SHP77 treated with DMSO at 0.1 percent for 48 hours (cell line): Measurements from ENCODE around the gene FAM210B.
A peak's percentile ranks its signal among the peaks of the same experiment; 100 is the strongest.
"Not testable (repeated sequence)": the region's sequence is repeated elsewhere in the genome, so short reads cannot be mapped to it uniquely, and the experiment has no call there.

Experiments used
- DNase-seq: peaks from one replicate; lab custom pipeline; 2025; lab: John Stamatoyannopoulos, UW

The FAM210B gene

GRCh38 chr20:56360908-56361205, 2.1 kb downstream of the FAM210B start:
- no peak for DNase-seq

GRCh38 chr20:56361900-56362299, 3.1 kb downstream of the FAM210B start:
- DNase-seq: no peak

GRCh38 chr20:56362833-56363413, 4.1 kb downstream of the FAM210B start:
- DNase-seq: no peak

- DNase-seq: no peak
Measured at GRCh38 chr20:56363491-56363890, 4.7 kb downstream of the FAM210B start.

GRCh38 chr20:56368351-56369134, 9.8 kb downstream of the FAM210B start:
- no peak for DNase-seq

GRCh38 chr20:56369179-56369578, 10.4 kb downstream of the FAM210B start:
- no peak for DNase-seq

- no peak for DNase-seq
Measured at GRCh38 chr20:56371977-56372376, 13.2 kb downstream of the FAM210B start.

- DNase-seq: no peak
Measured at GRCh38 chr20:56372850-56373249, 14.1 kb downstream of the FAM210B start.

GRCh38 chr20:56373942-56374341, 15.2 kb downstream of the FAM210B start:
- no peak for DNase-seq

- DNase-seq: no peak
Measured at GRCh38 chr20:56376331-56376730, 17.6 kb downstream of the FAM210B start.

GRCh38 chr20:56378386-56378785, 19.6 kb downstream of the FAM210B start:
- DNase-seq: no peak

GRCh38 chr20:56380375-56380774, 21.6 kb downstream of the FAM210B start:
- no peak for DNase-seq

- no peak for DNase-seq
Measured at GRCh38 chr20:56381501-56381900, 22.7 kb downstream of the FAM210B start.

GRCh38 chr20:56382696-56383095, 23.9 kb downstream of the FAM210B start:
- no peak for DNase-seq

- DNase-seq: no peak
Measured at GRCh38 chr20:56383334-56383733, 24.6 kb downstream of the FAM210B start.

- no peak for DNase-seq
Measured at GRCh38 chr20:56385130-56385529, 26.4 kb downstream of the FAM210B start.

GRCh38 chr20:56386219-56386618, 27.4 kb downstream of the FAM210B start:
- DNase-seq: no peak

- no peak for DNase-seq
Measured at GRCh38 chr20:56388882-56389281, 30.1 kb downstream of the FAM210B start.

GRCh38 chr20:56389807-56390206, 31.0 kb downstream of the FAM210B start:
- DNase-seq: no peak

- not testable (repeated sequence) for DNase-seq
Measured at GRCh38 chr20:56390396-56390795, 31.6 kb downstream of the FAM210B start.

GRCh38 chr20:56391037-56391436, 32.3 kb downstream of the FAM210B start:
- no peak for DNase-seq

- no peak for DNase-seq
Measured at GRCh38 chr20:56391596-56392131, 32.9 kb downstream of the FAM210B start.

GRCh38 chr20:56392132-56392880, 33.5 kb downstream of the FAM210B start, which contains the start of the genes AURKA and CSTF1:
TSS of gene AURKA (minus strand) at chr20:56392215. CDS start at chr20:56388197, 4,018 bp downstream.
TSS of gene CSTF1 (plus strand) at chr20:56392645. CDS start at chr20:56395553, 2,908 bp downstream.
- peak; percentile 100 for DNase-seq
